ENCODE data around the gene IFITM1. TPM values are rescaled to one million over a fixed set of nuclear protein-coding genes. Genes with fewer than 3 reads are reported as not detected.
A peak's percentile ranks its signal among the peaks of the same experiment; 100 is the strongest.

The IFITM1 gene
- total and polyA plus RNA-seq, 9 of the 15 experiments (the other 6 are each of a cell fraction or from before 2014, with no cell fraction given): 691 to 5,579 (median 974) TPM

DNA sequence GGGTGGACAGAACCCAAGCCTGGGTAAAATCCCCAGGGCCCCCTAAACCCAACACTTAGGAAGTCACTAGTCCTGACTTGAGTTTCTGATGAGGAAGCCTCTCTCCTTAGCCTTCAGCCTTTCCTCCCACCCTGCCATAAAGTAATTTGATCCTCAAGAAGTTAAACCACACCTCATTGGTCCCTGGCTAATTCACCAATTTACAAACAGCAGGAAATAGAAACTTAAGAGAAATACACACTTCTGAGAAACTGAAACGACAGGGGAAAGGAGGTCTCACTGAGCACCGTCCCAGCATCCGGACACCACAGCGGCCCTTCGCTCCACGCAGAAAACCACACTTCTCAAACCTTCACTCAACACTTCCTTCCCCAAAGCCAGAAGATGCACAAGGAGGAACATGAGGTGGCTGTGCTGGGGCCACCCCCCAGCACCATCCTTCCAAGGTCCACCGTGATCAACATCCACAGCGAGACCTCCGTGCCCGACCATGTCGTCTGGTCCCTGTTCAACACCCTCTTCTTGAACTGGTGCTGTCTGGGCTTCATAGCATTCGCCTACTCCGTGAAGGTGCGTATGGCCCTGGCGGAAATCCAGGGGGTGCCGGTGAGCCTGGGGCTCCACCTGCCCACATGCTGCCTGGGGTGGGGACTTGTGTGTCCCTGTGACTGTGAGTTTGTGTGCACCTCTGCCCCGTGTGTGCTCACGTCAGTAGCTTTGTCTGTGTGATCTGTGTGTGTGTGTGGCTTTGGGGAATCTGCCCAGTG lies at the start of gene IFITM1 (continued):
- no peak for TF ChIP-seq STAG1 (CRISPR knock-in tag; IDR thresholded peaks at IDR 0.05; ENCODE audit: borderline replicate concordance)
- no peak for TF ChIP-seq FOXJ2 (tag; IDR thresholded peaks at IDR 0.05)
- peak; percentile 93 for TF ChIP-seq ATF6 (CRISPR knock-in tag; IDR thresholded peaks at IDR 0.05)
- peak; percentile 31; the same call in 1 of the 2 replicates for TF ChIP-seq SMARCA4 (IDR thresholded peaks at IDR 0.05)
- TF ChIP-seq ZNF609 (CRISPR knock-in tag; IDR thresholded peaks at IDR 0.05; ENCODE audit: borderline replicate concordance): no peak
- no peak for TF ChIP-seq RCOR1 (IDR thresholded peaks at IDR 0.05; ENCODE audit: borderline replicate concordance in 1 of 2, low read depth in 2 of 2, low read length in 2 of 2)
- no peak for TF ChIP-seq MCM3 (IDR thresholded peaks at IDR 0.05)
- 0 out of 2 replicates have a peak, but pooled peaks have one; percentile 69 for TF ChIP-seq PHB (CRISPR knock-in tag; IDR thresholded peaks at IDR 0.05)
- TF ChIP-seq NFIC (IDR thresholded peaks at IDR 0.05): peak; percentile 73
- TF ChIP-seq MECOM (CRISPR knock-in tag; IDR thresholded peaks at IDR 0.05): no peak
- TF ChIP-seq MXI1 (IDR thresholded peaks at IDR 0.05; ENCODE audit: low read depth, low read length): no peak
- no peak for TF ChIP-seq NR2C1 (IDR thresholded peaks at IDR 0.05)
- no peak for TF ChIP-seq NR2C1 (tag; IDR thresholded peaks at IDR 0.05)
- no peak for TF ChIP-seq KLF6 (CRISPR knock-in tag; IDR thresholded peaks at IDR 0.05; ENCODE audit: borderline replicate concordance)
- TF ChIP-seq, protein P1, sequence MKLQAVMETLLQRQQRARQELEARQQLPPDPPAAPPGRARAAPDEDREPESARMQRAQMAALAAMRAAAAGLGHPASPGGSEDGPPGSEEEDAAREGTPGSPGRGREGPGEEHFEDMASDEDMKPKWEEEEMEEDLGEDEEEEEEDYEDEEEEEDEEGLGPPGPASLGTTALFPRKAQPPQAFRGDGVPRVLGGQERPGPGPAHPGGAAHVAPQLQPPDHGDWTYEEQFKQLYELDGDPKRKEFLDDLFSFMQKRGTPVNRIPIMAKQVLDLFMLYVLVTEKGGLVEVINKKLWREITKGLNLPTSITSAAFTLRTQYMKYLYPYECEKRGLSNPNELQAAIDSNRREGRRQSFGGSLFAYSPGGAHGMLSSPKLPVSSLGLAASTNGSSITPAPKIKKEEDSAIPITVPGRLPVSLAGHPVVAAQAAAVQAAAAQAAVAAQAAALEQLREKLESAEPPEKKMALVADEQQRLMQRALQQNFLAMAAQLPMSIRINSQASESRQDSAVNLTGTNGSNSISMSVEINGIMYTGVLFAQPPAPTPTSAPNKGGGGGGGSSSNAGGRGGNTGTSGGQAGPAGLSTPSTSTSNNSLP (IDR thresholded peaks at IDR 0.05; ENCODE audit: borderline replicate concordance, low read depth, low read length): no peak
- TF ChIP-seq, protein P2, sequence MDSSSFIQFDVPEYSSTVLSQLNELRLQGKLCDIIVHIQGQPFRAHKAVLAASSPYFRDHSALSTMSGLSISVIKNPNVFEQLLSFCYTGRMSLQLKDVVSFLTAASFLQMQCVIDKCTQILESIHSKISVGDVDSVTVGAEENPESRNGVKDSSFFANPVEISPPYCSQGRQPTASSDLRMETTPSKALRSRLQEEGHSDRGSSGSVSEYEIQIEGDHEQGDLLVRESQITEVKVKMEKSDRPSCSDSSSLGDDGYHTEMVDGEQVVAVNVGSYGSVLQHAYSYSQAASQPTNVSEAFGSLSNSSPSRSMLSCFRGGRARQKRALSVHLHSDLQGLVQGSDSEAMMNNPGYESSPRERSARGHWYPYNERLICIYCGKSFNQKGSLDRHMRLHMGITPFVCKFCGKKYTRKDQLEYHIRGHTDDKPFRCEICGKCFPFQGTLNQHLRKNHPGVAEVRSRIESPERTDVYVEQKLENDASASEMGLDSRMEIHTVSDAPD (CRISPR knock-in tag; IDR thresholded peaks at IDR 0.05): no peak
- TF ChIP-seq ZFPM2 (CRISPR knock-in tag; IDR thresholded peaks at IDR 0.05): no peak
- TF ChIP-seq ZNF217 (CRISPR knock-in tag; IDR thresholded peaks at IDR 0.05): no peak
- peak; percentile 61; the same call in 1 of the 2 replicates for TF ChIP-seq POLR2AphosphoS2 (IDR thresholded peaks at IDR 0.05; ENCODE audit: low read length)
- no peak for TF ChIP-seq ZNF232 (CRISPR knock-in tag; IDR thresholded peaks at IDR 0.05)

Data from K562 (cell line).